CD4-positive, alpha-beta T cell treated with Interleukin-15 for 1 hour (primary cell): Measurements from ENCODE around the gene NEURL1.
A peak's percentile ranks its signal among the peaks of the same experiment; 100 is the strongest.

ENCODE experiments used
- DNase-seq: peaks from one replicate; pipeline ENCODE4 v3.0.0-alpha.2; 2020

Gene NEURL1

DNA sequence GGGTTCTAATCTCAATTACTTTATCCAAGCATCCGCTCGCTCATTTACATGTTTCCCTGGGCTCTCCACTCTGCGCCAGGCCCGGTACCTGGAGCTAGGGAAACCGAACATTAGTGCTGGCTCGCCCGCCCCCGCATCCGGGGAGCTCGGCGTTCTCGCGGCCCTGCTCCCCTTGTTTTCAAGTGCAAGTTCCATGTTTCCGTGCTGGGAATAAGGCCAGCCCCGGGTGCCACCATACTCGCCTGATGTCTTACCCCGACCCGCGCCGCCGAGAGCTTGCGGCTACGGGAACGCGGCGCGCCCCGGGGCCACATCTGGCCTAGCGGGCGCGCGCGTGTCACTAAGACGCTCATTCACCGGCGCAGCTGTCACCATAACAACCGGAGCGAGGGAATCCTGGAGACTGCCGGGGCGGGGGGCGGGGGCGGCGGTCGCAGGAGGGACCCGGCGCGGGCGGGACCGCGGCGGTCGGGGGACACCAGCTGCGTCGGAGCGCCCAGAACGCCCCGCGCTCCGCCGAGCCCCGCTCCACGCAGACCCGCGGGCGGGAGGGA lies at the start of gene NEURL1:
TSS of gene NEURL1 (plus strand) at position 344 of the 554 bp plus-strand sequence. CDS start 683 bp downstream, outside the sequence.
- no peak for DNase-seq

- DNase-seq, result no peak
Observed at GRCh38 chr10:103444478-103444877, 49.0 kb upstream of the NEURL1 start.

DNA sequence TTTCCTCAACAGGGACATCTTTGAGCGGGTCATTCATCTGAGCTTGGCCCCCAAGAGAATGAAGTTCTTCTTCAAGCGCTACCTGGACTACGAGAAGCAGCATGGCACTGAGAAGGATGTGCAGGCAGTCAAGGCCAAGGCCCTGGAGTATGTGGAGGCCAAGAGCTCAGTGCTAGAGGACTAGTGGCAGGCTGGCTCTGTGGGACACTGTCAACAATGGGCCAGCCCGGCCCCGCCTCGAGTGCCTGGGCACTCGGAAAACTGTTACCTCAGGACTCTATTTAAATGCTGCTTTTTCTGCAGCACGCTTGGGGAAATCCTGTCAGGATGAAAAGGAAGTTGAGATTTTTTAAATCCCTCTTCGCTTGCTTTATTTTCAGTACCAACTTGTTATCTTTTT lies 48.1 kb upstream of the NEURL1 start:
- DNase-seq, result no peak

GRCh38 chr10:103445767-103446567 lies 47.5 kb upstream of the NEURL1 start:
- no peak for DNase-seq

- no peak for DNase-seq
Observed at GRCh38 chr10:103447187-103447586, 46.3 kb upstream of the NEURL1 start.

- no peak for DNase-seq
Observed at GRCh38 chr10:103448746-103449145, 44.8 kb upstream of the NEURL1 start.

- no peak for DNase-seq
Observed at GRCh38 chr10:103449208-103450144, 44.0 kb upstream of the NEURL1 start.

DNA sequence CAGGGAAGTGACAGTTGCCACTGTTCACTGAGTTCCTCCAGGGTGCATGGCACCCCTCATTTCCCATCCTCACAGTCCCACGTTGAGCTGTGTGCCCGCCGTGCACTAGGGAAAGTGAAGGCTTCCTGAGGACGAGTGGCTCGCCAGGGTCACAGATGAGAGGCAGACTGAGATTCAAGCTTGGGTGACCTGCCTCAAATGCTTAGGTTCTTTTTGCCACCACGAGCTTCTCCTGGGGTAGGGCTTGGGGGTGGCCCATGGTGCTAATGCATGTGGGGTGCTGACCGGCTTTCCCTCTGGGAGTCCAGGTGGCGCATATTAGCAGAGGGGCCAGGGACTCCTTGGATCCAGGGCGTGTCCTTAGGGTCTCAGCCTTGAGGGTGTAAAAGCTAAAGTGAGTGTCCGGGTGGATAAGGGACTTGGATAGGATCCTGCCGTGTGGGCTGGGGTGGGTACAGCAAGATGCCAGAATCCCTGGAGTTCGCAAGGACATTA lies 43.3 kb upstream of the NEURL1 start:
- no peak for DNase-seq

GRCh38 chr10:103451091-103451813 lies 42.3 kb upstream of the NEURL1 start:
- DNase-seq, result peak; percentile 40

GRCh38 chr10:103451831-103452505 lies 41.5 kb upstream of the NEURL1 start, which contains the start of gene CALHM2:
Gene CALHM2, minus strand, starts transcription at chr10:103452370. Its CDS starts 2,429 bp downstream, at chr10:103449941.
- peak; percentile 42 for DNase-seq

GRCh38 chr10:103452506-103453230 lies 40.8 kb upstream of the NEURL1 start:
- DNase-seq, result no peak

GRCh38 chr10:103454026-103454425 lies 39.5 kb upstream of the NEURL1 start:
- no peak for DNase-seq

- no peak for DNase-seq
Observed at GRCh38 chr10:103455235-103455634, 38.3 kb upstream of the NEURL1 start.

DNA sequence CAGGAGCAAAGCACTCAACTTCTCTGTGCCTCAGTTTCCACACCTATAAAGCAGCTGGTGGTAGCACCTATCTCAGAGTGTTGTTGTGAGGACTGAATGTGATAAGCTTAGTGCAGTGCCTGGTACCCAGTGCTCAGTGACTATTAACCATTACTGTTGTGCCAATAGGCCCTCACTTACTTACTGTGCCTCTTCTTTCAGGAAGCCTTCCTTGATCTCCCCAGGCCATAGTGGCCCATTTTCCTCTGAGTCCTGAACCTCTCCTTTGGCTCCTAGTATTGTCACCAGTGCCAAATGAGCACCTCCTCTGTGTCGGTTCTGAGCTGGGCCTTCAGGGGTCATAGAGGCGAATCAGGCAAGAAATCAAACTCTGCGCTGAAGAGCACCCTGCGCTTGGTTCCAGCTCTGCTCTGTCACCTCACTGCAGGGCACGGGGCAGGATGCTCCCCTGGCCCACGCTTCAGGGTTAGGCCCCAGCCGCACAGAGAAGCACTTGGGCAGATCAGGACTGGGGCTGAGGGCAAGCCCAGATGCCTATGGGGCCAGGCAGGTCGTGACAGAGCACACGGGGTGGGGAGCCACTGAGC lies 37.3 kb upstream of the NEURL1 start:
- no peak for DNase-seq

DNA sequence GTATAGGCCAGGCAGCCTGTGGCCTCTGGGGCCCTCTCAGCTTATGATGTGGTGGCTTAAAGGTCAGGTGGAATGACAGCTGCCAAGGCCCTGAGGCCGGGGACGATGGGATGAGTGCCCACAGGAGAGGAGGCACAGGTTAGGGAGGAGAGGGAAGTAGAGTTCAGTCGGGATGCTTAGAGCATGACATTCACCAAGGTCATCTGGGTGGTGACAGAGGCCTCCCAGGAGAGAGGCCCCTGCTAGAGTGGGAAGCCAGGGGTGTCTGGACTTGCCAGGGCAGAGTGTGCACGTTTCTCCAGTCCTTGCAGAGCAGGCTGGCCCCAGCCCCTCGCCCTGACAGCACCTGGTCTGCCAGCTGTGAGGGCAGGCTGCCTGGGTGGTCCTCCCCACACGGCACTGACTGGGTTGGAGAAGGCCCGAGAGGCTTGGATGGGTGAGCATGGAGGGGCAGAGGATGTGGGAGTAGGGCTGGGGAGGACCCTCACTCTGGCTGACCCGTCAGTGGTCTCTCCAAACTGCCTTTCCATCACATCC lies 36.3 kb upstream of the NEURL1 start:
- DNase-seq, result no peak

GRCh38 chr10:103457896-103458583 lies 35.5 kb upstream of the NEURL1 start:
- no peak for DNase-seq

DNA sequence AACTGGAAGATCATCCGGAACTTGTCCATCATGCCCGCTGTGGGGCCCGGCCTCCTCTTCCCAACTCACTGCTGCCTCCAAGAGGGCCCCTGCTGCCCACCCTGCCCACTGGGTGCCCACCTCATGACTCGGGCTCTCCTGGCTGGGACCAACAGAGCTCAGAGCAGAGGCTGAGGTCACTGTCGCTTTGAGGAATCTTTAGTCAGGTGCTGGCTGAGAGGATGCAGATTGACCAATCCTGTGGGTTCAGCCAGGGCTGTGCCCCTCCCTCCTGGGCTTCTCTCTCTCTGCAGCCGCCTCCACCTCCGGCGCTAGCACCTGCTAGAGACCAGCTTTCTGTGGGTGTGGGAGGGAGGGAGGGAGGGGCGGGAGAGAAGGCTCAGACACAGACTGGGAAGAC lies 34.8 kb upstream of the NEURL1 start, which contains the start of gene CALHM1:
TSS of gene CALHM1 (minus strand) at position 181 of the 400 bp plus-strand sequence. CDS start at position 32, 149 bp downstream.
- no peak for DNase-seq

- no peak for DNase-seq
Observed at GRCh38 chr10:103459615-103460014, 33.9 kb upstream of the NEURL1 start.

DNA sequence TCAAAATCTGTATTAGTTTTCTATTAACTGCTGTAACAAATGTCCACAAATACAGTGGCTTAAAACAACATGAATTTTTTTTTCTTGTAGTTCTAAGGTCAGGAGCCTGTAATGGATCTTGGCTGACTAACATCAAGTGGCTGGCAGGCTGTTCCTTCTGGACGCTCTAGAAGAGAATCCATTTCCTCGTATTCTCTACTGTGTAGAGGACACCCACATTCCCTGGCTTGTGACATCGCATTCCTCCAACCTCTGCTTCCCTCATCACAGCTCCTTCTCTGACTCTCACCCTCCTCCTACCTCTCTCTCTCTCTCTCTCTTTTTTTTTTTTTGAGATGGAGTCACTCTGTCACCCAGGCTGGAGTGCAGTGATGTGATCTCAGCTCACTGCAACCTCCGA lies 30.0 kb upstream of the NEURL1 start:
- DNase-seq, result no peak
